ENCODE results near the gene LRPPRC.
A peak's percentile ranks its signal among the peaks of the same experiment; 100 is the strongest.
"Not testable (repeated sequence)": the region's sequence is repeated elsewhere in the genome, so short reads cannot be mapped to it uniquely, and the experiment has no call there.

The LRPPRC gene

DNA sequence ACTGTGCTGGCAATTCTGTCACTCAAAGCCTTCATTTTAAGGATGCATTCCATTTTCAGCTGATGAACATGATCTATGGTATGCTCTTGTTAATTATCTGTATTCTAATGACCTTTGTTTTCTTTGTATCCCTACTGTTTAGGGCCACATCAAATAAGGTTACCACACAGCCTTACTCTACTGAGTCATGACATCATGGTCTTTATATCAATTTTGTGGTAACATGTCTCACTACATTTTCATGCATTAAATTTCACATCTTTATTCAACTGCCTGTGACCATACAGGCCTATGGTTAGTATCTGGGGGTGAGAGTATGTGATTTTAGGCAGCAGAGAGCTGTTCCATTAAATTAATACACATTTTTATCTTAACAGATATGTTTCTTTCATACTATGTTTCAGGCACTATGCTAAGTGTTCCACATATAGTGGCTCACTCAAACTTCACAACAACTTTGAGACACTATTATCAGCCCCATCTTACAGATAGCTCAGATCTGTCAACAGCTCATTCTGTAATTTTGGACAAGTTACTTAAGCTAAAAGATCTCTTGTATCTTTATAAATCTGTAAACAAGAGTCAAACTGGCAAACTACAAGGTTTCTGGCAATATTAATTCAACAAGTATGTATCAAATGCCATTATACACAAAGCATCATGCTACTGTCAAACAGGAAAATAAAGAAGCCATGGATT, 18.0 kb downstream of the LRPPRC start:
- no peak for DNase-seq

GRCh38 chr2:43960921-43961320, 34.9 kb downstream of the LRPPRC start:
- no peak for DNase-seq

- no peak for DNase-seq
Measured at GRCh38 chr2:43958397-43959275, 37.2 kb downstream of the LRPPRC start.

DNA sequence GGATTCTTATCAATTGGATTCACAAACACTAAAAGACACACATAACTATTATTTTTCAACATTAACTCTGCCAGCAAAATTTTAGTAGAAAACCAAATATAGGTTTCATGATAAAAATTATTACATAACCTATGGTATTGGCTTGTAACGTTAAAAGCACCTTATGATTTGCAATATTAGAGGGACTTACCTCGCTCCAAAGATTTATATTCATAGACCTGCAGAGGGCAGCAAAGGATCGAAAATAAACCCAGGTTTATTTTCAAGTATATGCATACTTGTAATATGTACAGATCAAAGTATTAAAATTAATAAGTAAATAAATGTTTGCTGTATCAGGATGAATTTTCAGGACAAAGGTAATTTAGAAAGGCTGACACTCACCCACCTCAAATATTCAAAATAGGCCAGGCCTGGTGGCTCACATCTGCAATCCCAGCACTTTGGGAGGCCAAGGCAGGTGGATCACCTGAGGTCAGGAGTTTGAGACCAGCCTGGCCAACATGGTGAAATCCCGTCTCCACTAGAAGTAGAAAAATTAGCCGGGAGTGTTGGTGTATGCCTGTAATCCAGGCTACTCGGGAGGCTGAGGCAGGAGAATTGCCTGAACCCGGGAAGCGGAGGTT, 45.3 kb downstream of the LRPPRC start:
- DNase-seq: no peak

- DNase-seq: no peak
Measured at GRCh38 chr2:43948370-43948769, 47.4 kb downstream of the LRPPRC start.

GRCh38 chr2:43946685-43947084, 49.1 kb downstream of the LRPPRC start:
- DNase-seq: no peak

DNA sequence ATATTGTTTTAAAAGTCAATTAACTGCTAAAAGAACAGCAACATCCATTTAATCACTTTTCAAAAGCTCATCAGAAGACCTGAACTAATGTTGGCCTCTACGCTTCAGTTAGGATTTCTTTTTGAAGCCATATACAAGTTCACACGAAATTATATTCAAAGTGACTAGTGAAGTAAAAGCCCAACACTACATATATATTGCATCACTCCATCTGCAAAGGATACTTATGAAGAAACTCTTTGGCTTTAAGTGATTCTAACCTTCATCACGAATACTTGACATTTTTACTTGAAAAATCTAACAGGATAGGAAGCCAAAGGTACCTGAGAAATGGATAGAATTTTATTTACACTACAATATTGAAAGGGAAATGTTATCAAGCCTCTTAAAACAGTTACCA, 50.4 kb downstream of the LRPPRC start:
- no peak for DNase-seq

DNA sequence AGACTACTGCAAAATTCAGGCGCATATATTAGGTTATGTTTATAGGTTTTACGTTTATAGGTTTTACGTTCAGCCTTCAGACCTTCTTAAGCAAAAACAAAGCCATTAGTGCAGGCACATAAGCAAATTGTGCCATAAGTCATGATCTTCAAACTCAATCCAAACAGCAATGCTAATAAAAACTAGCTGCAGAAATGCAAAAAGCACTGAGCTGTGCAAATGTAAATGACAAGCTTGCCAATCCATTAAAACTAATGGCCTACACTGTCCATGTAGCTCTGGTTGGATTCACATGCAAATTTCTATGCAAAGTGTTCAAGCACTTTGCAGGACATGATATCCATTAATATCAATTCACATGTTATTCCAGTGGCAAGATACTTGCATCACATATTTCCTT, 50.9 kb downstream of the LRPPRC start:
- DNase-seq: no peak

DNA sequence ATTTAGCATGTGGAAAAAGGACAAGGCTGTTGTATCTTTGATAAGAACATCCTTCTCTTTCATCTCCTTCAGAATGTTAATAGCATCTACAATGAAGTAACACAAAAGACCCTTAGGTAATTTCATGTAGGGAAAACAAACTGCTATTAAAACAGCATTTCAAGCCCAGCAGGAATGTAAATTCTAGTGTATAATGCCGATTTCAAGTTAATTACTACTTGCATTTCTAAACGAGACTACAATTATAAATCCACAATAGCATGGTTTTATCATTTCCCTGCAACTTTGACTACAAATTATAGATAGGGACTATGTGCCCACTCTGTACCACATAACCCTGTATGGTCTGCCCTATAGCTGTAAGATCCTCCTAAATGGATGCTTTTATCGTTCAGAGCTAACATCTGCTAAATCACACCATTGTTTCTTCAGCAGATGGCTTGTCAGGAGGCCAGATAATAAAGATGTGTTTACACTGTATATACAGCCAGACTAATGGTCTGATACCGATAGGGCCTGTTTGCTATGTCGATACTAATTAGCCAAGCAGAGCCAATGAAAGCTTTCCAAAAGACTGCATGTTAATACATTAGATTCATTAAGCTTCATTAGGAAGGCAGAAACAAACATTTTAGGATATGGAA, 51.9 kb downstream of the LRPPRC start:
- peak; percentile 63 for DNase-seq

DNA sequence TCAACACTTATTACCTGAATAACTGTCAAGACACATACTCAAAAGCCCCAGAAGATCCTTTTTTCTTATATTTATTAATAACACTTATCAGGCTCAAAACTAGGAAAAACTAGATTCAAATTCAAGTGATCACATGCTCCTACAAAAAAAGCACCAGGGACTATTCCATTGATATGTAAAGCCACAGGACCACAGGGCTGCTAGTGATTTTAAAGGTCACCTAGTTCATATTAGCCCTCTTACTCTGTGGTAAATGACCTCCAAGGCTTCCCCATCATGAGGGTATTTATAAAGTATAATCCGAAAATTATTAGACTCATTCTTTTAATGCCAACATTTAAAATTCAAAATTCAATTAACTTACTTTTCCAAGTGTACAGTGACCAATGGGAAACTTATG, 52.5 kb downstream of the LRPPRC start:
- no peak for DNase-seq

GRCh38 chr2:43942881-43943280, 52.9 kb downstream of the LRPPRC start:
- no peak for DNase-seq

DNA sequence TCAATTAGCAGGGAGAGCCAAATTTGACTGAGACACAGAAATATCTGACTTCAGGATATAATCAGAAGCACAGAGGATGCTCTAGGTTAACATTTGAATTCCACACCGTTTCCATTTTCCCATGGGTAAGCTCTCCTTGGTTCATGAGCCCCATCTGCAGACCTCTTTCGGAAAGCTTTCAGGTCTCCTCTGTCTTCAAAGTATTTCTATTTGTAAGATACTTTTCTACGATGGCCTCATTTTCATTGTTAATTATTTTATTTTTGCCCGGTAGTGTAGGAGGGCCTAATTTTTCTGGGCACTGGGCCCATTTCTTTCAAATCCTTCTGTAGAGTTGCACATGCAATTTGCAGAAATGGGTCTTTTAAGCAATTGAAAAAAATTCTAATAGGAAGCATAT, 53.8 kb downstream of the LRPPRC start:
- no peak for DNase-seq

DNA sequence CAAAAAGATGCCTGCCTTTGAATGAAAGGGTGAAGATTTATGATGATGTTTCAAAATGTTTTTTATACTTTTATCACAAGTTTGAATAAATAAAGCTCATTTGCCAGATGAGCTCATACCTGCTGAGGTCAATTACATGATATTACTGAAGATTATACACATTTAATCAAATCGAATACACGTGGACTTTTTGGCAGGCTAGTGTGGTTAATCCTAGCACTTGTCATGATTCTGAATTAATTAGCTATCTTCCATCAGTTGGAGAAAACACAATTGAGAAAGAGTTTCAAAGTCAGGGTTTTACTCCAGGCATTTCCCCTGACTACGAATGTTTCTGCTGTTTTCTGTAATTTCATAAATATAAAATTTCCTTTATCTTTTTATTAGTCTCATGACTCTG, 54.4 kb downstream of the LRPPRC start:
- no peak for DNase-seq

GRCh38 chr2:43939695-43940256, 56.0 kb downstream of the LRPPRC start:
- no peak for DNase-seq

DNA sequence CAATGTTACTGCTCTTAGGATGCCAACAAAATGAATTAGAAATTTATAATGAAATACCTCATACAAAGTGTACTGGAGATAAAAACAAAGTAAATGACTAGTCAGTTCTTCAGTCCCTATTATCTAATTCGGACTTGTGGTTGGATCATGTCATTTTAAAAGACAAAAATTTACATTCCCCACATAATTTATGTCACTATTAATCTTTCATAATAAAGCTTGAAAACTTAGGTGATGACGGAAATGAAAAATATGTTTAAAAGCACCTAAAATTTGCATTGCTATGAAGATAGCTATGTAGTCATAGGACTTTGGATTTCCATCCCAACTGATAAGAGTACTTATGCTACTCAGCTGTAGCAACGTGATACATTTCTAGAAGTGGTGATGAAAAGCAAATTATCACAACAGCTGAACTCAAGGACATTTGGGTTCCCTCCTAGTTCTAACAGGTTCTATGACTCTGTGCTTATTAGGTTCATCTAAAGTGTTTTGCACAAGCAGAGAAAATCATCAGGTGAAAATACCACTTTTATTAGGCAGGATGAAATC, 58.4 kb downstream of the LRPPRC start:
- DNase-seq: no peak

GRCh38 chr2:43934567-43934966, 61.2 kb downstream of the LRPPRC start:
- no peak for DNase-seq

DNA sequence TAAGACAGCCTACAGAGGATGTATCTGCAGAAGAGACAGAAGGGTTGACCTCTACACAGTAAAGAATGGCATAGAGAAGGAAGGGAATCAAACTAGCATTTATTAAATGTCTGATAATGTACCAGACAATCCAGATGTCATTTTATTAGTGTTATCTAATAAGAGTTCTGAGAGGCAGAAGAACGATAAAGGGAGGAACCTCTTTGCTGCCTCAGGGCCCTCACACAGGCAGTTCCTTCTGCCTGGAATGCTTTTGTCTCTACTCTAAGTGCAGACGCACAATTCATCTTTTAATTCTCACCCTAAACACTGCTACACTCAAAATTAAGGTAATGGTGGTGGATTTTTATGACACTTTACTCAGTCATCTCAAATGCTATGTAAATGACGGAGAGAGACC, 64.5 kb downstream of the LRPPRC start:
- DNase-seq: no peak

GRCh38 chr2:43927442-43927841, 68.3 kb downstream of the LRPPRC start:
- DNase-seq: no peak

DNA sequence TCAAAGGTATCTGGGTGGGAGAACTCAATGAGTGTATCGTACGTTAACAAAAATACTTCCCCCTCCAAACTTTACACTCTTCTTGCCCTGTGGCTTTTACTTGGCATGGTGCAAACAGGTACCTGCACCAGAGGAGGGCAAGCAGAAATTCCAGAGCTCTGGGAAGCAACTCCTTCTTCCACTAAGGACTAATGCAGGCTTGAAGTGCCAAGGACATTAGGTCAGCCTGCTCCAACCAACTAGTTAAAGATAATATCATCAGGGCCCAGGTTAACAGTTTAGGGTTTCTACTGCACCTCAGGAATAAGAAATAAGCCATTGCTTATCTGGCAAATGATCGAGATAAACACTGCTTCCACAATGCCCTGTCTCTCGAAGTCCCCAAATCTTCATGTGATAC, 70.4 kb downstream of the LRPPRC start:
- DNase-seq: no peak

- no peak for DNase-seq
Measured at GRCh38 chr2:43924463-43924862, 71.3 kb downstream of the LRPPRC start.

DNA sequence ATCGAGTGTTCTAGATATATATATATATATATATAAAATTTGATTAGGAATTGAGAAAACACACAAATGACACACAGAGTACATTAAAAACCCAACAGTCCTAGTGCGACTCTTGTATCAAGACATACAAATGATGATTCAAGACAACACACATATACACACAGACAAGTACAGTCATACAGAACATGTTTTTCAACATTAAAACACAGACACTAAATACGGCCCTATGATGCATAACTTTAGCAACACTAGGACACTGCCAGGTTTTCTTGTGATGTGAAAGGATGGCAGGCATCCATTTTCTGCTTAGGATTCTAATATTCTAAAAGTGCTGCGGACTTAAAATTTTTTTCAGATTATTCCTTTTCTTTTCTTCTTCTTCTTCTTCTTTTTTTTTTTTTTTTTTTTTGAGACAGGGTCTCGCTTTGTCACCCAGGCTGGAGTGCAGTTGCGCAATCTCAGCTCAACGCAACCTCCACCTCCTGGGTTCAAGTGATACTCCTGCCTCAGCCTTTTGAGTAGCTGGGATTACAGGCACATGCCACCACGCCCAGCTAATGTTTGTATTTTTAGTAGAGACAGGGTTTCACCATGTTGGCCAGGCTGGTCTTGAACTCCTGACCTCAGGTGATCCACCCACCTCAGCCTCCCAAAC, 84.5 kb downstream of the LRPPRC start:
- not testable (repeated sequence) for DNase-seq

GRCh38 chr2:43906448-43907109, 89.2 kb downstream of the LRPPRC start:
- DNase-seq: no peak

All from NCI-H774 (cell line).